Measurements from ENCODE around the gene TCIRG1.
"Not testable (repeated sequence)": the region's sequence is repeated elsewhere in the genome, so short reads cannot be mapped to it uniquely, and the experiment has no call there.

TCIRG1 gene

GRCh38 chr11:68038718-68039525, at the start of gene TCIRG1:
TSS of gene TCIRG1 (plus strand) at chr11:68039025. CDS start at chr11:68041272, 2,247 bp downstream.
- no peak for DNase-seq (ENCODE audit: low read depth)

DNA sequence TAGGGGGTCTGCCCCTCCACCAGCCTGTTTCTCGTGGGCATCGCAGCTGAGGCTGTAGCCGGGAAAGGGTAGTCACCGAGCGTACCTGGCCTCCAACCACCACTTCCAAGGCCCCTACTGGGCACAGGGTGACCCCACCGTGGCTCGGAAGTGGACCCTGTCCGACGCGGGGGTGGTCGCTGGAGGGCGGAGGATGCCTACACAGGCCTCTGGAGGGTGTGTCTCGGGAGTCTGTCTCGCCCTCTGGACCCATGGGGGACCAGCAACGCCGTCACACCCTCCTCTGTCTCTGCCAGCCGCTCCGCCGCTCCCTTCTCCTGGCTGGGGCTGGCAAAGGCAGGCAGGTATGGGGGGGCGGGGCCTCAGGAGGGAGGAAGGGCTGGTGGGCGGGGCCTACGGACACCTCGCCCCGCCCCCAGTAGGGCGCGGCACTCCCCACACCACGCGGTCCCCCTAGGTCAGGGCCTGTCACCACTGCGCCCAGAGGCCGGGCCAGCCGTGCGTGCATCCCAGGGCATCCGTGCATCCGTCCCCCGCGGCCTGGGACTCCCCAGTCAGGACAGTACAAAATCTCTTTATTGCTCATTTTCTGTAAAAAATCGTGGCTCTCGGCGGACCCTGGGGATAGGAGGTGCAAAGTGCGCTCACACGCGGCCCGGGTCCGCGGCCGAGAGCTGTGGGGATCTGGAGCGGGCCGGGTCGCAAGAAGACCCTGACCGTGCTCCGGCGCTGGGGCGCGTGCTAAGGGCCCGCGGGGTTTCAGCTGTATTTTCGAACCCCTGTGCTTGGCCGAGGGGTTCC, 48.1 kb upstream of the TCIRG1 start:
- not testable (repeated sequence) for DNase-seq (ENCODE audit: low read depth)

- not testable (repeated sequence) for DNase-seq (ENCODE audit: low read depth)
Measured at GRCh38 chr11:67991347-67992121, 47.3 kb upstream of the TCIRG1 start.

GRCh38 chr11:67993821-67994220, 45.0 kb upstream of the TCIRG1 start:
- DNase-seq (ENCODE audit: low read depth) = not testable (repeated sequence)

GRCh38 chr11:67994387-67994786, 44.4 kb upstream of the TCIRG1 start:
- DNase-seq (ENCODE audit: low read depth) = not testable (repeated sequence)

DNA sequence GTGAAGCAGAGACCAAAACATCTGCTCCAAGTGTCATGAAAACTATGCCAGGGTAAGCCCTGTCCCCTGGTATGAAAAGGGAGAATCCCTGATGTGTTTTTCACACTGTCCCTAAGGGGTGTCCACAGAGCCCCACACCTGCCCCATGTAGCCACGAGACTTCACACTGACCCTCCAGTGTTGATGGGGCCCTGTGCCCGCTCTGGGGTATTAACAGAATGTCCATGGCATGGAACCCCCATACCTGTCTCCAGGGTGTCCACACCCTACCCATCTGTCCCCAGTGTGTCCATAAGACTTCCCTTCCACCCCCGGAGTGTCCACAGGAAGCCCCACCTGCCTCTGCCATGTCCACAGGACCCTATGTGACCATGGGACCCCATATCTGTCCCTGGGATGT, 43.7 kb upstream of the TCIRG1 start:
- DNase-seq (ENCODE audit: low read depth) = not testable (repeated sequence)

DNA sequence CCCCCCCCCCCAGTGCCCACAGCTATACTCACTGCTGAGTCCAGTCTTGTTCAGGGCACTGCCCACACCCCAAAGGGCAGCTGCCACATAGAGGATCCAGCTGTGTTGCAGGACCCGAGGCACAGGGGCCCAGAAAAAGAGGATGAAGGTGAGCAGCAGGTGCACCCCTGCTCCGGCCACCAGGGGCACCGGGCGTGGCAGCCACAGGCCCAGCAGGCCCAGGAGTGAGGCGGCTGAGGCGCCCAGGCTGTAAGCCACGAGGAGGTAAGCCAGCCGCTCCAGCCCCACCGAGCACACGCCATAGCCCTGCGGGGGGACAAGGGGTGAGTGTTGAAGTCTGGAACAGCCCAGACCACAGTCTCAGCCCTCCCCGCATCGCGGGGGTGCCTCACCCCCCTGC, 43.2 kb upstream of the TCIRG1 start:
- DNase-seq (ENCODE audit: low read depth) = not testable (repeated sequence)

DNA sequence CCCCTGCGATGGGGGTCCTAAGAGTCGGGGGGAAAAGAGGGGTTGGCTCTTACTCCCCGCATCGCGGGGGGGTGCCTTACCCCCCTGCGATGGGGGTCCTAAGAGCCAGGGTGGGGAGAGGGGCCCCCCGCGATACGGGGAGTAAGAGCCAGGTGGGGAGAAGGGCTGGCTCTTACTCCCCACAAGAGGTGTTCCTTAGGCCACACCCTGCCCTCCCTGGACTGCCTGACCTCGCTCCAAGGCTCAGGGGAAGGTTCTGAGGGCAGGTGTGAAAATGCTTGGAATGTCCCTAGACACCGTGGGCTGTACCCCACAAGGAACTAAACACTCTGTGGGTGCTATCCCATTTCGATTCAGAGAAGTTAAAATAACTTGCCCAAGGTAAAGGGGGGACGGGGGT, 42.8 kb upstream of the TCIRG1 start:
- DNase-seq (ENCODE audit: low read depth) = no peak

GRCh38 chr11:67996622-67997474, 42.0 kb upstream of the TCIRG1 start:
- DNase-seq (ENCODE audit: low read depth) = no peak

- DNase-seq (ENCODE audit: low read depth) = no peak
Measured at GRCh38 chr11:67997475-67997921, 41.3 kb upstream of the TCIRG1 start.

- no peak for DNase-seq (ENCODE audit: low read depth)
Measured at GRCh38 chr11:67998150-67999045, 40.4 kb upstream of the TCIRG1 start.

DNA sequence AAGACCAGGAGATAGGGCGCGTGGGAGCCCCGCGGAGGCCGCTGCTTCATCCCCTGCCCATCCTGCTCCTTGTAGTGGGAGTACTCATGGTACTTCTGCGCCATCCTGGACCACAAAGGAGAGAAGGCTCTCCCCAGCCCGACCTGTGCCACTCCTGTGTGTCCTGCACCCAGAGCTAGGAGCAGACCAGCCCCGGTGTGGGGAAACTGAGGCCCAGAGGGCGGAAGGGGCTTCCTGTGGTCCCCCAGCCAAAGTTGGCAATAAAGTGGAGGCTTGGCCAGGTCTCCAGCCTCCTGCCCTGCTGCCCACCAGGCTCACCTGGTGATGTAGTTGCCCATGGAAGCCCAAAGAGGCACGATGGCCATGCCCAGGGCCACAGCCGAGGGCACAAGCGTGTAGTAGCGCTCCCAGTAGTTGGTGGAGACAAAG, 39.6 kb upstream of the TCIRG1 start:
- DNase-seq (ENCODE audit: low read depth) = no peak

DNA sequence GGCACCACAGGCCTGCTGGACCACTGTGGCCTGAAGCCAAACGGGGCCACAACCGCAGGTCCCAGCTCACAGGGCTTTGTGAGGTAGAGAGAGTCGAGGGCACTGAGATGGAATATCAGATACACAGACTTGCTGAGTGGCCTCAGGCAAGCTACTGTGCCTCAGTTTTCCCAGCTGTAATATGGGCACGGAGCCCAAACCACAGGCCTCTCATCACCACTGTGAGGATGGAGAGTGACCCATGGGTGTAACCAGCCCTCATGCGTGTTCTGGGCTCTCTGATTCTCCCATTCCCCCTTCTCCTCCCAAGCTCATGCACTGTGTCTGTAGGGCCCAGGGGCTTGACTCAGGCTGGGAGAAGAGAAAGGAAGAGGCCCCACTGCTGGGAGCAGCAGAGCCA, 39.1 kb upstream of the TCIRG1 start:
- DNase-seq (ENCODE audit: low read depth) = no peak

DNA sequence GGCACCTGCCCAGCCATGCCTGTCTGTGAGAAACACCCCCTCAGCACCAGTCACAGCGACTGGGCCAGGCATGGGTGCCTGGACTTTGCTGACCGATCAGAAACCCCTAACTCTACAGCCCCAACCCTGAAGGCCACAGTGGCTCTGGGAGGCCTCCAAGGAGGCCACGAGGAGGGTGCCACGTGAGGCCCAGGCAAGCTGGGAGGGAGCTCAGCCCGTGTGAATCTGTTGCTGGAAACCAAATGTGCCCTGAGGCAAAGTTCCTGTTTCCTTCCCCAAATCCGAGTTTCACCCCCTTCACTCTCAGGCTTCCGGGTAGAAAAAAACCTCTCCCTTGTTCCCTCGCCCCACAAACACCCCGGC, 36.3 kb upstream of the TCIRG1 start:
- no peak for DNase-seq (ENCODE audit: low read depth)

- DNase-seq (ENCODE audit: low read depth) = peak; percentile 35
Measured at GRCh38 chr11:68002938-68003845, 35.6 kb upstream of the TCIRG1 start.

- DNase-seq (ENCODE audit: low read depth) = peak; percentile 60
Measured at GRCh38 chr11:68003846-68004550, 34.8 kb upstream of the TCIRG1 start, which contains the start of gene UNC93B1. TSS of gene UNC93B1 (minus strand) at chr11:68004097. CDS start at chr11:68004043, 54 bp downstream.

DNA sequence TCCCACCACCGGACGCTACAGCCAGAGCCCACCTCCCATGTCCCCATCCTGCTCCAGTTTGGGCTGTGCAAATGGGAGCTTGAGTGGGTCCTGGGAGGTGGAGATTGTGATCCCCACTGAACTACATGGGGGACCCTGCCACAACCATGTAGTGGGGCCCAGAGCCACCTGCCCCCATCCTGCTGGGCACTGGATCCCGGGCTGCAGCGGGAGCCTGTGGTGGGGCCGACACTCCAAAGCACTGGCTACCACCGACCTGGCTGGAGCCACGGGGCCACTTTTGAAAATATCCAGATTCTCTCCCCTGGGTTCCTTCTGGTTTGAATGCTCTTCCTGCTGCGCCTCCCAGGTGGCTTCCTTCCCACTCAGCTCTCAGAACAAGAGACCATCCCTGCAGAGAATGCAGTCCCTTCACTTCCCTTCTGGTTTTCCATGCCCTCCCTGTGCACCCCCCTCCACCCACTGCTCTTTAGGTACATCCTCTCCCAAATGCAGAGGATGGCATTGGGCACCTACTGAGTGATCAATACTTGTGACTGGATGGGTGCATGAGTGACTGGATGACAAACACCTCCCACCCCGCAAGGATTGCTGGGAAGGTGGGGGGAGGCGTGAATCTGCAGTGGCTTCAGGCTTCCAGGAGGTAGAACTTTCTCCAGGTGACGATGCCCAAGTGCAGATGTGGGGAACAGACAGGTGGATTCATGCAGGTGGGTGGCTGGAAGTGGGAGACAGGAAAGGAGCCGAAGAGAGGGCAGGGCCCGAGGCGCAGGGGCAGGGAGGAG, 34.1 kb upstream of the TCIRG1 start:
- DNase-seq (ENCODE audit: low read depth) = no peak

Measured in stimulated activated CD8-positive, alpha-beta memory T cell treated with anti-CD3 and anti-CD28 coated beads, Interleukin-12 subunit alpha, Interleukin-12 subunit beta, amount 100 ng/mL, for 1 hour (primary cell).